Astrocyte (in vitro differentiated cells and primary cell): Measurements from ENCODE around the gene LDLRAD4. TPM values are rescaled to one million over a fixed set of nuclear protein-coding genes. Genes with fewer than 3 reads are reported as not detected.

Source experiments
- DNase-seq: peaks from one replicate; pipeline ENCODE4 v3.0.0-alpha.2; 2010; ENCODE audit warnings: low read depth
- FAIRE-seq: peaks from 2 replicates; lab custom pipeline; 2011; peaks lifted over from hg19 to GRCh38; lab: Jason Lieb, UNC
- H2AFZ ChIP-seq: 2 replicates; pipeline ENCODE4 v1.6.0; 2012; ENCODE audit warnings: low read depth, low read length, inconsistent platforms
- H3K27ac ChIP-seq: 2 replicates; pipeline ENCODE4 v1.5.1; 2011; ENCODE audit warnings: low read depth, low read length, inconsistent platforms
- H3K27me3 ChIP-seq: 2 replicates; pipeline ENCODE4 v1.6.0; 2011; ENCODE audit warnings: low read length, inconsistent platforms; ENCODE audit not compliant: insufficient read depth
- H3K36me3 ChIP-seq: 2 replicates; pipeline ENCODE4 v1.5.1; 2011; ENCODE audit warnings: low read length, inconsistent platforms; ENCODE audit not compliant: insufficient read depth
- H3K4me1 ChIP-seq: 2 replicates; pipeline ENCODE4 v1.5.1; 2011; ENCODE audit warnings: low read length, inconsistent platforms; ENCODE audit not compliant: insufficient read depth
- H3K4me2 ChIP-seq: 2 replicates; pipeline ENCODE4 v1.6.0; 2012; ENCODE audit warnings: low read length, inconsistent platforms
- H3K4me3 ChIP-seq: 2 replicates; pipeline ENCODE4 v1.5.1; 2011; ENCODE audit warnings: low read depth, mild to moderate bottlenecking, low read length, inconsistent platforms; ENCODE audit not compliant: insufficient read depth
- H3K79me2 ChIP-seq: 2 replicates; pipeline ENCODE4 v1.6.0; 2012; ENCODE audit warnings: mild to moderate bottlenecking, low read length, inconsistent platforms; ENCODE audit not compliant: insufficient read depth
- H3K9ac ChIP-seq: 2 replicates; pipeline ENCODE4 v1.6.0; 2012; ENCODE audit warnings: mild to moderate bottlenecking, low read length, inconsistent platforms
- H3K9me3 ChIP-seq: 2 replicates; pipeline ENCODE4 v1.5.1; 2012; ENCODE audit warnings: low read depth, mild to moderate bottlenecking, low read length, inconsistent platforms; ENCODE audit not compliant: insufficient read depth
- H4K20me1 ChIP-seq: 2 replicates; pipeline ENCODE4 v1.6.0; 2012; ENCODE audit warnings: low read length, inconsistent platforms; ENCODE audit not compliant: insufficient read depth
- H3K27ac Mint-ChIP-seq: one replicate; pipeline ENCODE4 v1.8.0; 2021; ENCODE audit warnings: mild to moderate bottlenecking, mixed read lengths; ENCODE audit not compliant: unreplicated experiment
- H3K27me3 Mint-ChIP-seq: one replicate; pipeline ENCODE4 v1.8.0; 2021; ENCODE audit warnings: low read depth, mixed read lengths; ENCODE audit not compliant: unreplicated experiment
- H3K36me3 Mint-ChIP-seq: one replicate; pipeline ENCODE4 v1.8.0; 2021; ENCODE audit warnings: low read depth, mixed read lengths; ENCODE audit not compliant: unreplicated experiment
- H3K4me1 Mint-ChIP-seq: one replicate; pipeline ENCODE4 v1.8.0; 2021; ENCODE audit warnings: low read depth, mixed read lengths; ENCODE audit not compliant: unreplicated experiment
- H3K4me3 Mint-ChIP-seq: one replicate; pipeline ENCODE4 v1.8.0; 2021; ENCODE audit warnings: mild to moderate bottlenecking, moderate library complexity, mixed read lengths; ENCODE audit not compliant: unreplicated experiment
- H3K9me3 Mint-ChIP-seq: one replicate; pipeline ENCODE4 v1.8.0; 2021; ENCODE audit warnings: mild to moderate bottlenecking, mixed read lengths; ENCODE audit not compliant: unreplicated experiment
- EZH2 ChIP-seq: IDR thresholded peaks from 2 replicates; pipeline ENCODE4 v1.6.1; 2012; ENCODE audit warnings: mild to moderate bottlenecking, low read length, inconsistent platforms; ENCODE audit not compliant: insufficient read depth
- total RNA-seq: library from RNA; stranded (reverse); gene quantifications from 2 replicates; pipeline ENCODE4 v1.2.1, GENCODE V29; 2021
- TF ChIP-seq, protein P1 (sequence below): IDR thresholded peaks from 2 replicates; pipeline ENCODE4 v1.5.1; 2011; ENCODE audit warnings: low read depth, mild to moderate bottlenecking, inconsistent platforms, low read length, moderate library complexity; ENCODE audit not compliant: insufficient read depth

Gene LDLRAD4
- total RNA-seq, 1 donor from 2014 or later: 26.0 TPM

GRCh38 chr18:13558790-13559189 lies 340.2 kb downstream of the LDLRAD4 start:
- no peak for FAIRE-seq
- H3K9me3 Mint-ChIP-seq: no peaks in the 10 kb centered on the region

GRCh38 chr18:13559754-13560153 lies 341.2 kb downstream of the LDLRAD4 start:
- no peak overlapping the region for H3K9ac ChIP-seq
- H4K20me1 ChIP-seq: no peaks in the 10 kb centered on the region
- peaks cover 12% of the 10 kb centered on the region for H3K27me3 ChIP-seq
- H3K4me1 Mint-ChIP-seq: peaks cover 20% of the 10 kb centered on the region
- no peak overlapping the region for H2AFZ ChIP-seq
- H3K36me3 Mint-ChIP-seq: no peaks in the 10 kb centered on the region
- H3K27ac ChIP-seq: no peak overlapping the region
- no peaks in the 10 kb centered on the region for H3K36me3 ChIP-seq
- no peak overlapping the region for H3K4me2 ChIP-seq
- peaks cover 6% of the 10 kb centered on the region for H3K27me3 Mint-ChIP-seq
- H3K9me3 ChIP-seq: no peaks in the 10 kb centered on the region
- H3K9me3 Mint-ChIP-seq: no peaks in the 10 kb centered on the region
- no peak overlapping the region for H3K27ac Mint-ChIP-seq
- DNase-seq: no peak
- no peak for FAIRE-seq
- no peak overlapping the region for H3K4me3 Mint-ChIP-seq
- no peak for TF ChIP-seq EZH2
- TF ChIP-seq, protein P1, sequence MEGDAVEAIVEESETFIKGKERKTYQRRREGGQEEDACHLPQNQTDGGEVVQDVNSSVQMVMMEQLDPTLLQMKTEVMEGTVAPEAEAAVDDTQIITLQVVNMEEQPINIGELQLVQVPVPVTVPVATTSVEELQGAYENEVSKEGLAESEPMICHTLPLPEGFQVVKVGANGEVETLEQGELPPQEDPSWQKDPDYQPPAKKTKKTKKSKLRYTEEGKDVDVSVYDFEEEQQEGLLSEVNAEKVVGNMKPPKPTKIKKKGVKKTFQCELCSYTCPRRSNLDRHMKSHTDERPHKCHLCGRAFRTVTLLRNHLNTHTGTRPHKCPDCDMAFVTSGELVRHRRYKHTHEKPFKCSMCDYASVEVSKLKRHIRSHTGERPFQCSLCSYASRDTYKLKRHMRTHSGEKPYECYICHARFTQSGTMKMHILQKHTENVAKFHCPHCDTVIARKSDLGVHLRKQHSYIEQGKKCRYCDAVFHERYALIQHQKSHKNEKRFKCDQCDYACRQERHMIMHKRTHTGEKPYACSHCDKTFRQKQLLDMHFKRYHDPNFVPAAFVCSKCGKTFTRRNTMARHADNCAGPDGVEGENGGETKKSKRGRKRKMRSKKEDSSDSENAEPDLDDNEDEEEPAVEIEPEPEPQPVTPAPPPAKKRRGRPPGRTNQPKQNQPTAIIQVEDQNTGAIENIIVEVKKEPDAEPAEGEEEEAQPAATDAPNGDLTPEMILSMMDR: no peak
- no peaks in the 10 kb centered on the region for H3K79me2 ChIP-seq
- H3K4me1 ChIP-seq: no peaks in the 10 kb centered on the region
- no peak overlapping the region for H3K4me3 ChIP-seq

More at GRCh38 chr18:13558790-13559189, 340.2 kb downstream of the LDLRAD4 start:
- Histone ChIP-seq H3K9ac (no peak overlapping the region), H3K9me3 (no peaks in the 10 kb centered on the region), H3K4me1 (no peaks in the 10 kb centered on the region), H2AFZ (no peak overlapping the region), H3K27ac (no peak overlapping the region), H3K4me3 (no peak overlapping the region), H3K27me3 (peaks cover 12% of the 10 kb centered on the region), H3K4me2 (no peak overlapping the region), H3K36me3 (no peaks in the 10 kb centered on the region), H4K20me1 (no peaks in the 10 kb centered on the region), H3K79me2 (no peaks in the 10 kb centered on the region)
- H3K27ac Mint-ChIP-seq: no peak overlapping the region
- H3K36me3 Mint-ChIP-seq: no peaks in the 10 kb centered on the region
- no peak for DNase-seq
- peaks cover 20% of the 10 kb centered on the region for H3K4me1 Mint-ChIP-seq
- no peak overlapping the region for H3K4me3 Mint-ChIP-seq
- TF ChIP-seq, protein P1: no peak
- H3K27me3 Mint-ChIP-seq: peaks cover 7% of the 10 kb centered on the region

DNA sequence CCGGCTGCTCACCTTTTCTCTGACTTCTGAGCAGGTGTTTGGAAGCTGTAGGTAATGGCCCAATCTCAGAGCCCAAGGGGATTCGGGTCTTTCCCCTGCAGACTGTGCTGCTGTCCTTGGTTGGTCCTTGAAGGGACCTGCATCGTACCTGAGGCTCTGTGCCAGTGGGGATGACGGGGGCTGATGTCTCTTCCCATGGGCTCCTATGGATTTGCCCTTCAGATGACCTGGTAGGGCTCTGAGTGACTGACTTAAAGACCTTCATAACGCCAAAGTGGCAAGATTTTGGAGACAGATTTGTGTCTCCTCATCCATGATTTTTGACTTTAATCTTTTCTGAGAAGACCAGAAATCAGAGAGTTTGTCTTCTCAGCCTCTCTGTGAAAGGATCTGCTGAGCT lies 341.7 kb downstream of the LDLRAD4 start:
- no peak overlapping the region for H3K4me3 Mint-ChIP-seq
- H3K27me3 ChIP-seq: peaks cover 12% of the 10 kb centered on the region
- no peak overlapping the region for H3K27ac Mint-ChIP-seq
- H3K36me3 ChIP-seq: no peaks in the 10 kb centered on the region
- TF ChIP-seq, protein P1: no peak
- peaks cover 16% of the 10 kb centered on the region for H3K4me1 Mint-ChIP-seq
- no peaks in the 10 kb centered on the region for H3K9me3 ChIP-seq
- H3K4me3 ChIP-seq: no peak overlapping the region
- H3K9ac ChIP-seq: no peak overlapping the region
- DNase-seq (no peak), FAIRE-seq (no peak)
- no peak overlapping the region for H3K27ac ChIP-seq
- no peaks in the 10 kb centered on the region for H3K4me1 ChIP-seq
- no peaks in the 10 kb centered on the region for H3K36me3 Mint-ChIP-seq
- H2AFZ ChIP-seq: no peak overlapping the region
- H3K27me3 Mint-ChIP-seq: peaks cover 4% of the 10 kb centered on the region
- H3K79me2 ChIP-seq: no peaks in the 10 kb centered on the region
- H4K20me1 ChIP-seq: no peaks in the 10 kb centered on the region
- no peaks in the 10 kb centered on the region for H3K9me3 Mint-ChIP-seq
- H3K4me2 ChIP-seq: no peak overlapping the region
